HCT116 (cell line): Measurements from ENCODE around the gene BRD4.

Experiments
- JUND ChIP-seq: IDR thresholded peaks from 2 replicates; pipeline ENCODE4 v1.6.1; 2012
- POLR2A ChIP-seq: IDR thresholded peaks from 2 replicates; pipeline ENCODE4 v1.7.0; 2011; ENCODE audit warnings: borderline replicate concordance; ENCODE audit not compliant: insufficient read depth, insufficient read length; ENCODE audit errors: extremely low read depth
- RAD21 ChIP-seq: IDR thresholded peaks from 2 replicates; pipeline ENCODE4 v1.6.1; 2012; ENCODE audit warnings: low read depth, mild to moderate bottlenecking
- SP1 ChIP-seq: IDR thresholded peaks from 2 replicates; pipeline ENCODE4 v1.6.1; 2012; ENCODE audit warnings: low read depth
- YY1 ChIP-seq: IDR thresholded peaks from 2 replicates; pipeline ENCODE4 v1.6.1; 2011; ENCODE audit warnings: low read length, low read depth, moderate library complexity, mild to moderate bottlenecking; ENCODE audit not compliant: insufficient replicate concordance; ENCODE audit errors: extremely low read depth
- TF ChIP-seq, protein P1 (sequence below), 3 experiments: fragments of 200-600 bp in 1 of 3; sonication (generic) in 1 of 3; IDR thresholded peaks in 2 of 3; conservative IDR thresholded peaks in 1 of 3; 2 replicates each; pipeline ENCODE4 v1.5.1; 2012 to 2017; ENCODE audit warnings: low read depth in 2 of 3, low read length in 2 of 3, antibody characterized with exemption in 1 of 3, borderline replicate concordance in 1 of 3, control low read depth in 1 of 3, mild to moderate bottlenecking in 1 of 3, mixed read lengths in 1 of 3, mixed run types in 1 of 3, moderate library complexity in 1 of 3; ENCODE audit not compliant: insufficient read depth in 1 of 3
- TF ChIP-seq, protein P2 (sequence below): IDR thresholded peaks from 2 replicates; pipeline ENCODE4 v1.6.1; 2012
- TF ChIP-seq, protein P3 (sequence below): IDR thresholded peaks from 2 replicates; pipeline ENCODE4 v1.6.1; 2012; ENCODE audit warnings: low read depth

DNA sequence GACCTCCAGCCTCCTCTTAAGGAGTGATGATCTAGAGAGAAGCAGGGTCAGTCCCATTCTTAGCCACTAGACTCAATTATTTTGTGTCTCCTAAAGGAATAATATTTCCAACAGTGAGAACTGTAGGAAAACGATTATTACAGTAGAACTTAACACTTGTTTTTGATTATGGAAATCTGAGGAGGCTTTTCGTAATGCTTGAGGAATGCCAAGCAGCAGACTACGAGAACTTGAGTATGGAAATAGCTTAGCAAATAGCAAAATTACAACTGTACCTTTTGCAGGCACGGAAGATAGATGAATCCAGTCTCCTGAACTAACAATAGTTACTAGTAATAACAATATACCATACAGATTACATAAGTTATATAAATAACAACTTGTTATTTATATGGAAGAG is 12.2 kb downstream of the BRD4 start:
- TF ChIP-seq, protein P1, sequence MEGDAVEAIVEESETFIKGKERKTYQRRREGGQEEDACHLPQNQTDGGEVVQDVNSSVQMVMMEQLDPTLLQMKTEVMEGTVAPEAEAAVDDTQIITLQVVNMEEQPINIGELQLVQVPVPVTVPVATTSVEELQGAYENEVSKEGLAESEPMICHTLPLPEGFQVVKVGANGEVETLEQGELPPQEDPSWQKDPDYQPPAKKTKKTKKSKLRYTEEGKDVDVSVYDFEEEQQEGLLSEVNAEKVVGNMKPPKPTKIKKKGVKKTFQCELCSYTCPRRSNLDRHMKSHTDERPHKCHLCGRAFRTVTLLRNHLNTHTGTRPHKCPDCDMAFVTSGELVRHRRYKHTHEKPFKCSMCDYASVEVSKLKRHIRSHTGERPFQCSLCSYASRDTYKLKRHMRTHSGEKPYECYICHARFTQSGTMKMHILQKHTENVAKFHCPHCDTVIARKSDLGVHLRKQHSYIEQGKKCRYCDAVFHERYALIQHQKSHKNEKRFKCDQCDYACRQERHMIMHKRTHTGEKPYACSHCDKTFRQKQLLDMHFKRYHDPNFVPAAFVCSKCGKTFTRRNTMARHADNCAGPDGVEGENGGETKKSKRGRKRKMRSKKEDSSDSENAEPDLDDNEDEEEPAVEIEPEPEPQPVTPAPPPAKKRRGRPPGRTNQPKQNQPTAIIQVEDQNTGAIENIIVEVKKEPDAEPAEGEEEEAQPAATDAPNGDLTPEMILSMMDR (IDR thresholded peaks at IDR 0.05 in 2 of 3, conservative IDR thresholded peaks at IDR 0.05 in 1 of 3; ENCODE audit: borderline replicate concordance in 1 of 3, insufficient read depth in 1 of 3, low read depth in 2 of 3, low read length in 2 of 3), result no peak
- TF ChIP-seq SP1 (no peak), RAD21 (no peak), JUND (no peak), YY1 (no peak), POLR2A (no peak)
- TF ChIP-seq, protein P2, sequence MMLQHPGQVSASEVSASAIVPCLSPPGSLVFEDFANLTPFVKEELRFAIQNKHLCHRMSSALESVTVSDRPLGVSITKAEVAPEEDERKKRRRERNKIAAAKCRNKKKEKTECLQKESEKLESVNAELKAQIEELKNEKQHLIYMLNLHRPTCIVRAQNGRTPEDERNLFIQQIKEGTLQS, result no peak
- TF ChIP-seq, protein P3, sequence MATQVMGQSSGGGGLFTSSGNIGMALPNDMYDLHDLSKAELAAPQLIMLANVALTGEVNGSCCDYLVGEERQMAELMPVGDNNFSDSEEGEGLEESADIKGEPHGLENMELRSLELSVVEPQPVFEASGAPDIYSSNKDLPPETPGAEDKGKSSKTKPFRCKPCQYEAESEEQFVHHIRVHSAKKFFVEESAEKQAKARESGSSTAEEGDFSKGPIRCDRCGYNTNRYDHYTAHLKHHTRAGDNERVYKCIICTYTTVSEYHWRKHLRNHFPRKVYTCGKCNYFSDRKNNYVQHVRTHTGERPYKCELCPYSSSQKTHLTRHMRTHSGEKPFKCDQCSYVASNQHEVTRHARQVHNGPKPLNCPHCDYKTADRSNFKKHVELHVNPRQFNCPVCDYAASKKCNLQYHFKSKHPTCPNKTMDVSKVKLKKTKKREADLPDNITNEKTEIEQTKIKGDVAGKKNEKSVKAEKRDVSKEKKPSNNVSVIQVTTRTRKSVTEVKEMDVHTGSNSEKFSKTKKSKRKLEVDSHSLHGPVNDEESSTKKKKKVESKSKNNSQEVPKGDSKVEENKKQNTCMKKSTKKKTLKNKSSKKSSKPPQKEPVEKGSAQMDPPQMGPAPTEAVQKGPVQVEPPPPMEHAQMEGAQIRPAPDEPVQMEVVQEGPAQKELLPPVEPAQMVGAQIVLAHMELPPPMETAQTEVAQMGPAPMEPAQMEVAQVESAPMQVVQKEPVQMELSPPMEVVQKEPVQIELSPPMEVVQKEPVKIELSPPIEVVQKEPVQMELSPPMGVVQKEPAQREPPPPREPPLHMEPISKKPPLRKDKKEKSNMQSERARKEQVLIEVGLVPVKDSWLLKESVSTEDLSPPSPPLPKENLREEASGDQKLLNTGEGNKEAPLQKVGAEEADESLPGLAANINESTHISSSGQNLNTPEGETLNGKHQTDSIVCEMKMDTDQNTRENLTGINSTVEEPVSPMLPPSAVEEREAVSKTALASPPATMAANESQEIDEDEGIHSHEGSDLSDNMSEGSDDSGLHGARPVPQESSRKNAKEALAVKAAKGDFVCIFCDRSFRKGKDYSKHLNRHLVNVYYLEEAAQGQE, result no peak
